NT2/D1 (cell line): ENCODE measurements around the gene PTPRT.

Experiments
- DNase-seq: peaks from one replicate; pipeline ENCODE4 v3.0.0-alpha.2; 2011; ENCODE audit warnings: low read depth, low spot score
- H3K27me3 ChIP-seq: 2 replicates; pipeline ENCODE4 v1.6.0; 2011; ENCODE audit warnings: mild to moderate bottlenecking; ENCODE audit not compliant: insufficient read length, insufficient read depth
- H3K36me3 ChIP-seq: 2 replicates; pipeline ENCODE4 v1.6.1; 2011; ENCODE audit warnings: mild to moderate bottlenecking, low read length, mixed read lengths; ENCODE audit not compliant: insufficient read depth, insufficient read length
- H3K4me1 ChIP-seq: 2 replicates; pipeline ENCODE4 v1.5.1; 2011; ENCODE audit not compliant: insufficient read depth, insufficient read length
- H3K4me3 ChIP-seq: 2 replicates; pipeline ENCODE4 v1.5.1; 2011; ENCODE audit warnings: low read depth; ENCODE audit not compliant: insufficient read length
- H3K9ac ChIP-seq: 2 replicates; pipeline ENCODE4 v1.6.0; 2011; ENCODE audit warnings: low read depth; ENCODE audit not compliant: insufficient read length
- H3K9me3 ChIP-seq: 2 replicates; pipeline ENCODE4 v1.5.1; 2011; ENCODE audit warnings: mild to moderate bottlenecking, low read length; ENCODE audit not compliant: insufficient read depth
- SUZ12 ChIP-seq: IDR thresholded peaks from 2 replicates; pipeline ENCODE4 v1.6.1; 2011; ENCODE audit not compliant: insufficient read length, insufficient read depth; ENCODE audit errors: extremely low read depth
- YY1 ChIP-seq: IDR thresholded peaks from 2 replicates; pipeline ENCODE4 v1.6.1; 2011; ENCODE audit not compliant: insufficient read length, insufficient read depth
- ZNF274 ChIP-seq: IDR thresholded peaks from 2 replicates; pipeline ENCODE4 v1.6.1; 2011; ENCODE audit warnings: mild to moderate bottlenecking, low read depth, low read length

PTPRT gene

DNA sequence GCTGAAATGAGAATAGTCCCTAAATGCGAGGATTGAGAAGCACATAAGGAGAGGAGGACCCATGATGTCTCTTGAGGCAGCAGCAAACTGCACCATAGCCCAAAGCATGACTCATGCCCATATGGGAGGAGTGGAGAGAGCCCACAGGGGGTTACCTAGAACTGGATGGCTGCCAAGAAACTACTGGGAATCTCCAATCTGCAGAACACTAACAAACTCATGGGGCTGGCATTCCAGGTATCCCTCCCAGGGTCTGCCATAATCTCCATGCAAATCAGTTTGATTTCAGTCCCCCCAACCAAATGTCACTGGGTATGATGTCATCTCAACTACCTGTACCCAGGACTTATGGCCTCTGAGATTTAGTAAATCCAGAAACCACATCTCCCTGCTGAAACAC, 410.5 kb downstream of the PTPRT start:
- Histone ChIP-seq H3K9ac (no peak overlapping the region), H3K27me3 (no peaks in the 10 kb centered on the region), H3K4me3 (no peak overlapping the region), H3K9me3 (no peaks in the 10 kb centered on the region), H3K4me1 (no peaks in the 10 kb centered on the region), H3K36me3 (no peaks in the 10 kb centered on the region)
- TF ChIP-seq SUZ12 = no peak
- no peak for TF ChIP-seq YY1
- no peak for TF ChIP-seq ZNF274
- peak; percentile 40 for DNase-seq

- TF ChIP-seq YY1 (no peak), SUZ12 (no peak), ZNF274 (no peak)
- no peak overlapping the region for H3K9ac ChIP-seq
- no peaks in the 10 kb centered on the region for H3K4me1 ChIP-seq
- H3K27me3 ChIP-seq = no peaks in the 10 kb centered on the region
- no peaks in the 10 kb centered on the region for H3K9me3 ChIP-seq
- H3K4me3 ChIP-seq = no peak overlapping the region
- DNase-seq = no peak
- no peaks in the 10 kb centered on the region for H3K36me3 ChIP-seq
Measured at GRCh38 chr20:42775866-42776265, 413.8 kb downstream of the PTPRT start.

DNA sequence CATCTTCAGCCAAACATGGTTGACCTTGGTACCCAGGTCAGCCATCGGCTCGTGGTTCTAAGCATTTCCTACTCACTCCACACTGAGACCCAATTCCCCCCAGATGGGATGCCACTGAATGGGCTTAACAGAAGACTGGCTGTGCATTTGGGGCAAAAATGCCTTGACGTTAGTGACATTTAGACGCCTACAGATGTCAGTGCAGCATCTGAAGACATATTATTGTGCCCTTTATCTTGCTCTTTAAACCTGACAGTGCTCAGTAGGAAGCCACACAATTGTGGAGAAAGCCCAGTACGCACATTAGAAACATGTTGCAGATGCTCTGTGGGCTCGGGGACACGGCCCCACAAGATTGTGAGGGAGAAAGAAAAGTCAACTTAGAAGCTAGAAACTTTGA, 414.7 kb downstream of the PTPRT start:
- no peaks in the 10 kb centered on the region for H3K9me3 ChIP-seq
- DNase-seq = no peak
- H3K27me3 ChIP-seq = no peaks in the 10 kb centered on the region

GRCh38 chr20:42763015-42763414, 426.7 kb downstream of the PTPRT start:
- Histone ChIP-seq H3K27me3 (no peaks in the 10 kb centered on the region), H3K9ac (no peak overlapping the region), H3K4me3 (no peak overlapping the region), H3K36me3 (no peaks in the 10 kb centered on the region), H3K4me1 (no peaks in the 10 kb centered on the region), H3K9me3 (peaks cover 13% of the 10 kb centered on the region; the same call in 1 of the 2 replicates)
- TF ChIP-seq ZNF274 = no peak
- TF ChIP-seq SUZ12 = no peak
- TF ChIP-seq YY1 = no peak
- no peak for DNase-seq

More for the DNA sequence above, 414.7 kb downstream of the PTPRT start:
- no peak overlapping the region for H3K4me3 ChIP-seq
- H3K36me3 ChIP-seq = no peaks in the 10 kb centered on the region
- TF ChIP-seq SUZ12 (no peak), YY1 (no peak), ZNF274 (no peak)
- H3K4me1 ChIP-seq = no peaks in the 10 kb centered on the region
- no peak overlapping the region for H3K9ac ChIP-seq

- H3K4me3 ChIP-seq = no peak overlapping the region
- H3K9me3 ChIP-seq = peaks cover 5% of the 10 kb centered on the region; the same call in 1 of the 2 replicates
- no peak overlapping the region for H3K9ac ChIP-seq
- H3K27me3 ChIP-seq = no peaks in the 10 kb centered on the region
- no peak for TF ChIP-seq ZNF274
- TF ChIP-seq YY1 = no peak
- TF ChIP-seq SUZ12 = no peak
- no peaks in the 10 kb centered on the region for H3K4me1 ChIP-seq
- H3K36me3 ChIP-seq = no peaks in the 10 kb centered on the region
- no peak for DNase-seq
Measured at GRCh38 chr20:42756991-42757390, 432.7 kb downstream of the PTPRT start.

- no peak for TF ChIP-seq SUZ12
- TF ChIP-seq ZNF274 = no peak
- TF ChIP-seq YY1 = no peak
- Histone ChIP-seq H3K4me3 (no peak overlapping the region), H3K9ac (no peak overlapping the region), H3K4me1 (no peaks in the 10 kb centered on the region), H3K9me3 (peaks cover 11% of the 10 kb centered on the region), H3K27me3 (no peaks in the 10 kb centered on the region), H3K36me3 (no peaks in the 10 kb centered on the region)
- no peak for DNase-seq
Measured at GRCh38 chr20:42754706-42755105, 435.0 kb downstream of the PTPRT start.

DNA sequence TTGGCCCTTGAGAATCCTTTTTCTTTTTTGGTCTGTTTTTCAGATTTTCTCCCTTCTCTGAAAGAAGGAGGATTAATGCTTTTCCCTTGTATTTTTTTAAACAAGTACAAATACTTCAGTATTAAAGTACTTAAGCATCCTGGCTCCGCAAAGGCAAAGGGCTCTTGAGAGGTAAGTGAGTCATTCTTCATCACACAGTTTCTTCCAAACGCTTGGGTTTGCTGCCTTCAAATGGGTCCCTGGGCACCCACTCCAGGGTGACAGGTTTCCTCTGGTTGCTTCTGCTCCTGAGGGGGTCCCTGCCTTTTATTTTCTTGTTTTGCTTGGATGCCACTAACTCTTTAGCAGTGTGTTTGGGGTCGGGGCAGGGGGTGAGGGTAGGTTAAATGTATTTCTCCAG, 437.1 kb downstream of the PTPRT start:
- TF ChIP-seq ZNF274 = no peak
- no peak for TF ChIP-seq YY1
- no peak for TF ChIP-seq SUZ12
- Histone ChIP-seq H3K27me3 (no peaks in the 10 kb centered on the region), H3K4me3 (no peak overlapping the region), H3K9ac (no peak overlapping the region), H3K9me3 (peaks cover 7% of the 10 kb centered on the region; the same call in 1 of the 2 replicates), H3K4me1 (no peaks in the 10 kb centered on the region), H3K36me3 (no peaks in the 10 kb centered on the region)
- DNase-seq = no peak

DNA sequence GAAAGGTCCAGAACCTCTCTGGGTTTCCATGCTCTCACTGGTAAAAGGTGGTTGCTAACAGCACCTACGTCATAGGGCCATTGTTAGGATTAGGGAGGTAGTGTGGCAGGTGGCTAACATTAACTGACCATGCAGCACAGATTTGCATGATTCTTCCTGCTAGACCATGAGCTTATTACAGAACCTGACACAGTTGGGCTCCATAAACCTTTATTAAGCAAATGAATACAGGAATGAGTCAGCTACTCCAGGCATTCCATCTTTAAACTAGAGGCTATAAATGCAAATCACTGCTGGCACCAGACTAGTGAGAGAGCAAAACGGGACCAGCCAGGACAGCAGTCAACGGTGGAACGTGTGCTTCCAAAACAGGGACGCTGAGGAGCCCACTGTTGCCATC, 440.1 kb downstream of the PTPRT start:
- Histone ChIP-seq H3K9ac (no peak overlapping the region), H3K4me1 (no peaks in the 10 kb centered on the region), H3K9me3 (peaks cover 7% of the 10 kb centered on the region; the same call in 1 of the 2 replicates), H3K4me3 (no peak overlapping the region), H3K27me3 (no peaks in the 10 kb centered on the region), H3K36me3 (no peaks in the 10 kb centered on the region)
- TF ChIP-seq SUZ12 = no peak
- TF ChIP-seq ZNF274 = no peak
- TF ChIP-seq YY1 = no peak
- DNase-seq = peak; percentile 13
